GM12874 (cell line): ENCODE results near the gene TMEM45B.

Experiments
- CTCF ChIP-seq: IDR thresholded peaks from 2 replicates; pipeline ENCODE4 v1.5.1; 2011; ENCODE audit warnings: low read depth, mild to moderate bottlenecking, control low read depth, low read length, moderate library complexity; ENCODE audit not compliant: insufficient read depth

Gene TMEM45B

GRCh38 chr11:129795089-129795488 is 20.6 kb upstream of the TMEM45B start:
- TF ChIP-seq CTCF: no peak

GRCh38 chr11:129798212-129798611 is 17.4 kb upstream of the TMEM45B start:
- TF ChIP-seq CTCF: no peak

GRCh38 chr11:129800655-129801054 is 15.0 kb upstream of the TMEM45B start:
- no peak for TF ChIP-seq CTCF

- TF ChIP-seq CTCF: no peak
These were observed 12.1 kb upstream of the TMEM45B start for GRCh38 chr11:129803533-129803932.

GRCh38 chr11:129804012-129804411 is 11.6 kb upstream of the TMEM45B start:
- no peak for TF ChIP-seq CTCF

- no peak for TF ChIP-seq CTCF
These were observed 2.3 kb upstream of the TMEM45B start for GRCh38 chr11:129813231-129813791.

- TF ChIP-seq CTCF: no peak
These were observed 1.2 kb upstream of the TMEM45B start for GRCh38 chr11:129814244-129815014.
